Pancreas (tissue), 10 donors: ENCODE results near the gene TLL2. TPM values are rescaled to one million over a fixed set of nuclear protein-coding genes. Genes with fewer than 3 reads are reported as not detected.

Source experiments
- ATAC-seq, 4 donors: fragments of 200-7000 bp; cut with Tn5 transposase; one replicate each; pipeline versions ENCODE4 v1.8.0 to v1.9.1; 2020; ENCODE audit warnings: mild to moderate bottlenecking in 4 of 4, moderate library complexity in 4 of 4
- DNase-seq, 6 donors: peaks; one replicate each; pipeline ENCODE4 v3.0.0-alpha.2; 2020
- FAIRE-seq: peaks from 2 replicates; lab custom pipeline; 2012; peaks lifted over from hg19 to GRCh38; lab: Jason Lieb, UNC
- H3K27ac ChIP-seq, 4 donors: fragments of 200-600 bp; sonication (generic); 1 replicate in 3 of 4; 2 replicates in 1 of 4; pipeline versions ENCODE4 v1.5.0 to v1.8.0; 2020
- H3K27me3 ChIP-seq, 4 donors: fragments of 200-600 bp; one replicate each; pipeline ENCODE4 v1.8.0; 2021
- H3K36me3 ChIP-seq, 3 donors: fragments of 200-600 bp; sonication (generic) in 1 of 3; one replicate each; pipeline versions ENCODE4 v1.5.0 to v1.8.0; 2020 to 2021
- H3K4me1 ChIP-seq, 3 donors: fragments of 200-600 bp; one replicate each; pipeline ENCODE4 v1.8.0; 2021
- H3K4me3 ChIP-seq, 4 donors: fragments of 200-600 bp; sonication (generic) in 2 of 4; one replicate each; pipeline versions ENCODE4 v1.5.0 to v1.8.0; 2020 to 2021
- H3K9me3 ChIP-seq, 4 donors: fragments of 200-600 bp; one replicate each; pipeline ENCODE4 v1.8.0; 2021
- WGBS, 2 donors: extraction: QIAGEN DNeasy Blood & Tissue Kit; methylation state at CpG; one replicate each; pipeline ENCODE4 v1.1.7; 2013; 5-methylcytosine and 5-hydroxymethylcytosine counted together
- intact Hi-C, 3 donors: fragments of 100-400 bp; cut with DNase I; formaldehyde crosslinking; loops; one replicate each; pipeline versions ENCODE4 v1.11.1 to v1.14.2; 2022
- polyA plus RNA-seq, 2 donors: library from polyadenylated mRNA; stranded (reverse); fragments of 200-250 nt; gene quantifications; one replicate each; pipeline ENCODE4 v1.2.3, GENCODE V29; 2013
- total RNA-seq, 6 donors: library from RNA; stranded (reverse); fragmentation: NEBNext Ultra II Directional in 4 of 6; extraction: Animal tissue kit (Norgen Biotek cat#: 25700) in 4 of 6; gene quantifications; one replicate each; pipeline versions ENCODE4 v1.2.1 to v1.2.4, GENCODE V29; 2021 to 2023
- TF ChIP-seq, protein P1 (sequence below), 4 donors: fragments of 200-600 bp; sonication (generic) in 3 of 4; IDR thresholded peaks; one replicate each; pipeline versions ENCODE4 v1.5.0 to v1.8.0; 2021; ENCODE audit warnings: antibody characterized with exemption in 4 of 4
- donor health status: healthy with polysubstance abuse.
- donor health status: DM: no; HTN: no; CAD: no; lungs with moderate emphysema.
- donor health status: DM: no; HTN: no; CAD: no.
- donor health status: control.
- donor health status: control.
- donor health status: Bipolar disorder and iron deficiency.
- donor health status: DM: yes; HTN: yes; CAD: no.
- donor health status: DM: no; HTN: no; CAD: no.
- donor health status: DM: no; HTN: no; CAD: no.
- donor health status: DM: yes; HTN: yes; CAD: no.

TLL2 gene
- total and polyA plus RNA-seq, 8 donors, result 0.14 to 0.97 (median 0.27) TPM

GRCh38 chr10:96538683-96539082, 25.0 kb upstream of the TLL2 start:
- no peaks in the 10 kb centered on the region for H3K4me1 ChIP-seq
- DNase-seq (no peak), FAIRE-seq (no peak), ATAC-seq (no peak)
- no peak overlapping the region for H3K4me3 ChIP-seq
- TF ChIP-seq, protein P1, sequence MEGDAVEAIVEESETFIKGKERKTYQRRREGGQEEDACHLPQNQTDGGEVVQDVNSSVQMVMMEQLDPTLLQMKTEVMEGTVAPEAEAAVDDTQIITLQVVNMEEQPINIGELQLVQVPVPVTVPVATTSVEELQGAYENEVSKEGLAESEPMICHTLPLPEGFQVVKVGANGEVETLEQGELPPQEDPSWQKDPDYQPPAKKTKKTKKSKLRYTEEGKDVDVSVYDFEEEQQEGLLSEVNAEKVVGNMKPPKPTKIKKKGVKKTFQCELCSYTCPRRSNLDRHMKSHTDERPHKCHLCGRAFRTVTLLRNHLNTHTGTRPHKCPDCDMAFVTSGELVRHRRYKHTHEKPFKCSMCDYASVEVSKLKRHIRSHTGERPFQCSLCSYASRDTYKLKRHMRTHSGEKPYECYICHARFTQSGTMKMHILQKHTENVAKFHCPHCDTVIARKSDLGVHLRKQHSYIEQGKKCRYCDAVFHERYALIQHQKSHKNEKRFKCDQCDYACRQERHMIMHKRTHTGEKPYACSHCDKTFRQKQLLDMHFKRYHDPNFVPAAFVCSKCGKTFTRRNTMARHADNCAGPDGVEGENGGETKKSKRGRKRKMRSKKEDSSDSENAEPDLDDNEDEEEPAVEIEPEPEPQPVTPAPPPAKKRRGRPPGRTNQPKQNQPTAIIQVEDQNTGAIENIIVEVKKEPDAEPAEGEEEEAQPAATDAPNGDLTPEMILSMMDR (IDR thresholded peaks at IDR 0.05), result no peak
- no peaks in the 10 kb centered on the region for H3K9me3 ChIP-seq
- no peaks in the 10 kb centered on the region for H3K27me3 ChIP-seq
- H3K27ac ChIP-seq, result no peak overlapping the region
- H3K36me3 ChIP-seq, result peaks cover 0 to 18% (median 0%) of the 10 kb centered on the region in 3 donors
- WGBS, 2 donors, result 93 to 98% methylated on average over 1 of the region's 1 CpG
- intact Hi-C loops, result no loop called here

DNA sequence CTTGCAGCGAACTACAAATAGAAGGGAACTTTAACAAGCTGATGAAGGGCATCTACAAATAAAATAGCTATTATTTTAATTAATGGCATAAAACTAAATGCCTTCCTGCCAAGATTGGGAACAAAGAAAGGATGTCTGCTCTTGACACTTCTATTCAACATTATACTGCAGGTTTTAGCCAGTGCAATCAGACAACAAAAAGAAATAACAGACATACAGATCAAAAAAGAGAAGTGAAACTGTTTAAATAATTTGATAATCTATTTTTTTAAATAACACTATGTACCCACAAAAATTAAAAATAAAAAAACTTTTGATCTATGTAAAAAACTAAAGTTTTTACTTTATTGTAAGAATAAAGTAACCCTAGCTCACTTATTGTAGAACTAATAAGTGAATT, 22.4 kb upstream of the TLL2 start:
- no peaks in the 10 kb centered on the region for H3K27me3 ChIP-seq
- peaks cover 0 to 11% (median 8%) of the 10 kb centered on the region in 3 donors for H3K4me1 ChIP-seq
- TF ChIP-seq, protein P1 (IDR thresholded peaks at IDR 0.05), result no peak
- H3K27ac ChIP-seq, result no peak overlapping the region
- no peaks in the 10 kb centered on the region for H3K9me3 ChIP-seq
- H3K4me3 ChIP-seq, result no peak overlapping the region
- 96 to 98% methylated on average over 1 of the region's 1 CpG for WGBS, 2 donors
- no peaks in the 10 kb centered on the region for H3K36me3 ChIP-seq
- no peak for ATAC-seq
- DNase-seq, result no peak
- intact Hi-C loops, result no loop called here
- peak; percentile 29 for FAIRE-seq

DNA sequence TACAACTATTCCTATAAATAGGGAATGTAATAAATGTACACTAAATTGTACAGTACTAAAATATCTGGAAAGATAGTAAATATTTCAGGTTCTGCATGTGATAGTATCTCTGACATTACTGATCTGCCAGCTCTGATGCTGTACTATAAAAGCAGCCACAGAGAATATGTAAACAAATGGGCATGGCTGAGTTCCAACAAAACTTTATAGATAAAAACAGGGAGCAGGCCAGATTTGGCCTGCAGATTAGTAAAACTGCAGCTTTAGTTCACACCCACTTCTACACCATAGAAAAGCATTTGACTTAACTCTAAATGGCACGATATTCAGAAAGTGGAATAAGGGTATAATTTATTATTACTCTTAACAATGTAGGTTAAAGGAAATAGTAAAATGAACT, 18.8 kb upstream of the TLL2 start:
- intact Hi-C loops, result no loop called here

DNA sequence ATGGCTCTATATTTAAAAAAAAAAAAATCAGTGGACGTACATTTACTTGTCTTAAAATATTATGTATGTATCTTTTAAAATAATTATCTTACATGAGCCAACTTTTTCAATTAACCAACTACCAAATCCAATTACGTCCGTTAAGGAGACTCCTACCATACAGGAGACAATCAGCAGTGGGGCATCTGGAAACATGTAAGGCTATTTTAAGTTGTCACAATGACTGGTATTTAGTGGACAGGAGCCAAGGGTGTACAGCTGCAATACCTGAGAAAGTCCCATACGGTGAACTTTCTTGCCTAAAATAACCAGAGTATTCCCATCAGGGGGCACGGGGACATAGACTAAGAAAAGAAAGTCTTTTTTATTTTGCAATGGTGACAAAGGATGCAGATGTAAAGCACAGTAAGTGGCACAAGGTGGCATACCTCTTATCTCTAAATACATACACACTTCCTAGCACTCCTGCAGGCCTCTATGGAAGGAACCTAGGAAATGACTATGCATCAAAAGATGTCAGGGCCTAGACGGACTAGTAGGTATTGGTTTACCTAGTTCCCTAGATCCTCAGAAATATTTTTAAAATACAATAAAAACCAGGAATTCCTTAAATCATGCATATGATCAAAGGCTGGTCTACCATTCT, 16.0 kb upstream of the TLL2 start:
- Histone ChIP-seq H3K4me1 (peaks cover 5 to 11% (median 8%) of the 10 kb centered on the region in 3 donors), H3K4me3 (no peak overlapping the region), H3K36me3 (peaks cover 0 to 8% (median 0%) of the 10 kb centered on the region in 3 donors), H3K27me3 (no peaks in the 10 kb centered on the region), H3K9me3 (no peaks in the 10 kb centered on the region), H3K27ac (no peak overlapping the region)
- FAIRE-seq (no peak), DNase-seq (peak in 1 of 6 donors; percentile 9), ATAC-seq (peak; percentile 43 to 77 (median 54))
- intact Hi-C loops, result no loop called here
- 49 to 51% methylated on average over 6 of the region's 6 CpGs for WGBS, 2 donors
- TF ChIP-seq, protein P1 (IDR thresholded peaks at IDR 0.05), result no peak

More for the DNA sequence above, 18.8 kb upstream of the TLL2 start:
- Histone ChIP-seq H3K36me3 (no peaks in the 10 kb centered on the region), H3K27me3 (no peaks in the 10 kb centered on the region), H3K4me1 (peaks cover 5 to 11% (median 8%) of the 10 kb centered on the region in 3 donors), H3K4me3 (no peak overlapping the region), H3K27ac (no peak overlapping the region), H3K9me3 (no peaks in the 10 kb centered on the region)
- ATAC-seq (peak in 3 of 4 donors; percentile 63 to 78 (median 64)), DNase-seq (peak in 1 of 6 donors; percentile 12), FAIRE-seq (no peak)
- 13 to 63% methylated on average over 1 of the region's 1 CpG for WGBS, 2 donors
- TF ChIP-seq, protein P1 (IDR thresholded peaks at IDR 0.05), result no peak

DNA sequence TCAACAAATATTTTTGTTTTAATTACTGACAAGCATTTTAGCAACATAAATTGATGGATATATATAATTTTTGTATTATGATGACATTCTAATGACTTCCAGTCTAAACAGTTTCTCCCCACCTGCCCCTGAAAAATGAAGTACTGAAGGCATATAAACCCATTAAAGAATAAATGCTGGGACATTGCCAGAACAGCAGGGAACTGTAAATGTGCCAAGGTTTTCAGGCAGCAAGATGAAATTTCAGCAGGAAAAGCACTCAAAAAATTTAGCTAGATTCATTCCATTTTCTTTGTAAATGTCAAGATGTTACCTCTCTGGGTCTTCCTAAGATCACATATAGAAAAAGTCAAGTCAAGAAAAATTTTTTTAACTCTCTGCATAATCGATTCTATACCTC, 11.0 kb upstream of the TLL2 start:
- TF ChIP-seq, protein P1 (IDR thresholded peaks at IDR 0.05), result no peak
- intact Hi-C loops, result no loop called here
- H3K4me3 ChIP-seq, result no peak overlapping the region
- DNase-seq (no peak), FAIRE-seq (no peak), ATAC-seq (no peak)
- no peak overlapping the region for H3K27ac ChIP-seq
- H3K4me1 ChIP-seq, result no peaks in the 10 kb centered on the region
- no peaks in the 10 kb centered on the region for H3K9me3 ChIP-seq
- WGBS, 2 donors, result 40% methylated on average over 1 of the region's 1 CpG
- peaks cover 0 to 8% (median 6%) of the 10 kb centered on the region in 3 donors for H3K36me3 ChIP-seq
- no peaks in the 10 kb centered on the region for H3K27me3 ChIP-seq
